HuH-7.5 (cell line): ENCODE measurements around the gene GABBR2.

Experiments used
- DNase-seq: peaks from one replicate; pipeline ENCODE4 v3.0.0; 2011; ENCODE audit warnings: low spot score

The GABBR2 gene

DNA sequence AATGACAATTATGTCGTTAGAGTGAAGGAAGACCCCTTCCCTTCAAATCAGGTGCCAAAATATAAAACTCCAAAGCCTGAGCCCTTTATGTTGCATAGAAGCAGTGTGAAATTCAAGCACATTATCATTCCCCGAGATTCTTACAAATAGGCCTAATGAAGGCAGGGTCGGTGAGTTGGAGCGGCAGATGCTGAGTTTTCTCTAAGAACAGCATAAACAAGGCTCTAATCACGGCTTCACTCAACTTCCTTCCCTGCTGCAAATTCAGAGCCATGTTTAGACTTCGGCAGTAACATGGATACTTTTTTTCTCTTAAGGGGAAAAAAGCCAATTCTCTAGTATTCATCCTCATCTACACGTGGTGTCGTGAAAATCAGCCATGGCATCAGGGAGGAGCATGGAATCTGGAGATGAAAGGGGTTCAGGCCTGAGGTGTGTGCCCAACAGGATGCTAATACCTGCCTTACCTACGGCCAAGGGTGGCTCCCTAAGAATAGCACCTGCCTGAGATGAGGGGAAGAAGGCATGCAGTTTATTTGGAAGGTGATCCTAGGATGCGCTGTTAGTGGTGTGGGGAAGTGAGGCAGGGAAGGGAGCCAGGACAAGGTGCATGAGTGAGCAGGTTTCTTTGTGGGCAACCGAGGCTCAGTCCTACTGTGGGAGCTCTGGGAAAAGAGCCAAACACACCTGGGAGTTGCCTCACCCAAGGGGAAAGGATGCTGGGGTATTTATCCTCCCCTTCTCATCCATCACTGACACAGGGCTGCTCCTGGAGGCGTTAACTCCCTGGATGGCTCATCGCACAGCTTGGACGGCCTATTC lies 306.5 kb downstream of the GABBR2 start:
- no peak for DNase-seq

- no peak for DNase-seq
These were observed 307.4 kb downstream of the GABBR2 start for GRCh38 chr9:98401140-98402018.

DNA sequence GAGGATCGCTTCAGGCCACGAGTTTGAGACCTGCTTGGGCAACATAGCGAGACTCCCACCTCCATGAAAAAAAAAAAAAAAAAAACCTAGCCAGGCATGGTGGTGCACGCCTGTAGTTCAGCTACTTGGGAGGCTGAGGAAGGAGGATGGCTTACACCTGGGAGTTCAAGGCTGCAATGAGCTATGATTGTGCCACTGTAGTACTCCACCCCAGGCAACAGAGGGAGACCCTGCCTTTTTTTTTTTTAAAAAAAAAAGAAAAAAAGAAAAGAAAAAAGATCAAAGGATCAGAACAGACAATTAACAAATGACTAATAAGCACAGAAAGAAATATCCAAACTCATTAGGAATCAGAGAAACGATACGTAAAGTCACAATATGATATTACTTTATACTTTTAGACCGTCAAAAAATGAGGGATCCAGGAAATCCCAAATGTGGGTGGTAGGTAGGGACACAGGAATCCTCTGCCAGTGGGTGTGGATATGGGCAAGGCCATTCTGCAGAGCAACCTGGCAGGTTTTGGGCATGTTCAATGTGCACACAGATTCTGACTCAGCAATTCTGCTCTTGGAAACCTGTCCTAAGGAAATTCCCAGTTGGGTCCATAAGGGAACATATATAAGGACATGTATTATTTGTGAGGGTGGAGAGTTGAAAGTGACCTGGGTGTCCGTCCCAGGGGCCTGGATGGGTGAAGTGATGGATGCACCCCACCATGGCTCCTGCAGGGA lies 308.6 kb downstream of the GABBR2 start:
- no peak for DNase-seq

GRCh38 chr9:98396656-98397055 lies 312.1 kb downstream of the GABBR2 start:
- no peak for DNase-seq

- DNase-seq: no peak
These were observed 312.5 kb downstream of the GABBR2 start for GRCh38 chr9:98396236-98396635.

- DNase-seq: no peak
These were observed 316.9 kb downstream of the GABBR2 start for GRCh38 chr9:98391867-98392266.

DNA sequence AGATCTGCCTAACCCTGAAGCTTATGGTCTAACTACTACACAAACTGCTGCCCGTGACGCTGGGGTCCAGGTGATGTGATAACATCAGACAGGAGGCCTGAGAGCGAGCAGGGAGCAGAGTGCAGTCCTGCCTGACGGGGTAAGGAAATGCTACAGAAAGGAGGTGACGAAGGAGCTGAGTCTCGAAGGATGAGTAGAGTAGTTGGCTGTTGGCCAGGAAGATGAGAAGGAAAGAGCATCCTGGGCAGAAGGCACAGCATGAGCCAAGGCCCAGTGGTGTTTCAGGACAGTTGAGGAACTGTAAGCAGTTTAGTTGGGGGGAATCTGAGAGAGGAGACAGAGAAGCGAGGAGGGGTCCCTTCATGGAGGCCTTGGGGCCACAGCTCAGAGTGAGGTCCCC lies 317.3 kb downstream of the GABBR2 start:
- no peak for DNase-seq

GRCh38 chr9:98385751-98386150 lies 323.0 kb downstream of the GABBR2 start:
- no peak for DNase-seq

- DNase-seq: no peak
These were observed 325.0 kb downstream of the GABBR2 start for GRCh38 chr9:98383758-98384157.

DNA sequence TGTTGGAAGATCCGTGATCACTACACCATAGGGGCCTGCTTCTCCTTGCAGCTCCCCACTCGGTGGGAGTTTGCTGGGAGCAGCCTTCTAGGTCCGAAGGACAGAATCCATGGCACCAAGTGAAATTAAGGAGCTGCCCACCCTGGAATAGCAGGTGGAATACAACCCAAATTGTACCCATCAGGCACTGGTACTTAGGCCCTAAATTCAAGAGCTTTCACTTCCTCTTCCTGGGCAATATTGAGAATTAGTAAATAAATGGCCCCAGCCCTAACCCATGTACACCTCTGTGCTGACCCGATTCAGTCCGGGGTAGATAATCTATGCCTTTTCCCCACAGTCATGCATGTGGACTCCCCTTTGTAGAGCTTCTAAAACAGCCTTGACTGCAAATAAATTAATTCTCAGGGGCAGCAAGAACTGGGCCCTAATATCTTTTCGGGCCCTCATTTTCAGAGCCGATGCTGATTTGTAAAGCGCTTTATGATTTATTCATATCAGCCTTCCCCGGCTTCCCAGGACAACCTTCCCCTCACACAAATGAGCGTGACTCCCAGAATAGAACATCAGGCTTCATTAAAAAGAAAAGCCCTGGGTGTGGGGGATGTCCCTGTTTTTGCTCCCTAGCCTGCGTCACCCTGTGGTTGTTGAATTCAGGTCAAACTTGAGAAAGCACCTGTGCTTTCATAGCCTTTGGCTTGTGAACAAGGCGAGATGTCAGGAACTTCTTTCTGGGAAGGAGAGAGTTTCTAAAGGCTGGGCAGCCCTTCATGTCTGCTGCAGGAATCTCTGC lies 327.2 kb downstream of the GABBR2 start:
- no peak for DNase-seq

GRCh38 chr9:98380065-98380681 lies 328.6 kb downstream of the GABBR2 start:
- no peak for DNase-seq

DNA sequence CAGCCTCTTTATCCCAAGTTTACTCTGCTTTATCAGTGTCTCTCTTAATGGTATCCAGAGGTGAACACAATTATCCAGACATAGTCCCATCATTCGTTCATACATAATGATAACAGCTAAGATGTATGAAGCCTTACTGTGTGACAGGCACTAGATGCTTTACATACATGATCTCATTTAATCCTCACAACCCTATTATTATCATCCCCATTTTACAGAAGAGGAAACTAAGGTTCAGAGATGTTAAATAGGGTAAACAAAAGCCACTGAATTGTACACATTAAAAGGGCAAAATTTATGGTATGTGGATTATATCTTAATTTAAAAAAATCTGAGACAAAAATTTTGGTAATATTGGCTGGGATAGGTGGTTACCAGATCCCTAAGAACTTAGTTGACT lies 329.2 kb downstream of the GABBR2 start:
- no peak for DNase-seq

GRCh38 chr9:98378794-98379193 lies 329.9 kb downstream of the GABBR2 start:
- DNase-seq: no peak

DNA sequence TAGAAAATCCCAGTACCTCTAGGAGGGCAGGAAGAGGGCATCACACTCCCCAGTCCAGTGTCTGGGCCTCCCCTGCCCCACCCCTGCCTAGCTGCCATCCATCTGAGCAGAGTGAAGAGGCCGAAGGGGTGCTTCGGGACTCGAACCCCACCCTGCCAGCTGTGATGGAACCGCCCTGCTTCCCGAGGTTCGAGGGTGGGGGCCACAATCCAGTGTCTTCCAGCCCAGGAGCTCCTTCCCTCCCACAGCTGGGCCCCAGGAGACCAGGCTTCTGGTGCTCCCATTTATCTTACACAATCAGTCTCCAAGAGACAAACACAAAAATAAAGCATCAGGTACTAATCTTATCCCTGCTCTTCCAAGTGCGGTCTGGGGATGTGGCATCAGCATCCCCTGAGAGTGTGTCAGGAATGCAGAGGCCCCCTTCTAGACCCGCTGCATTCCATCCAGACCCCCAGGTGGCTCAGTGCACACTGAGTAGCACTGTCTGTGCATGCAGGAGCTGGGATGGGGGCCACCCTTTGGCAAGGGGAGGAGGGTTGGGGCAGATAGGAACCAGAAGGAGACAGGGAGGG lies 330.4 kb downstream of the GABBR2 start:
- DNase-seq: no peak

DNA sequence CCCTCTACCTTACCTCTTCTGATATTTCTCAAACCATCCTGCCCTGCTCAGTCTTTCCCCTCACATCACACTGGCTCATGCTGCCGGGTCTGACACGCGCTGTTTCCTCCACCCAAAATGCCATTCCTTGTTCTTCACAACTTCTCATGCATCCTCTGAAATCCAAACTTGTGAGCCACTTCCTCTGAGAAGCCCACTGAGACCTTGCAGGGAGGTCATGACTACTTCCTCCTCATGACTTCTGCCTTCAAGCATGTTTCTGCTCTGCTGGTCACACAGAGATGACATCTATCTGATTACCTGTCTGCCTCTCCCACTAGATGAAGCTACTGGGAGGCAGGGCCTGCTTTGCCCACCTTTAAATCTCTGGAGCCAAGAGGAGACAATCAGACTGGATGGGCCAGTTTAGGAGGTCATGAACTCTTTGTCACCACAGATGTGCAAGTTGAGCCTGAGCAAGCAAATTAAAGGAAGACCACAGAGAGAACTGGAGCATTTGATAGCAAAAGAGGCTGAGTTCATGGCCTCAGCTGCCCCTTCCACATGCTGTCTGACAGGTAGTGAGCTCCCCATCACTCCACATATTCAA lies 333.5 kb downstream of the GABBR2 start:
- no peak for DNase-seq

DNA sequence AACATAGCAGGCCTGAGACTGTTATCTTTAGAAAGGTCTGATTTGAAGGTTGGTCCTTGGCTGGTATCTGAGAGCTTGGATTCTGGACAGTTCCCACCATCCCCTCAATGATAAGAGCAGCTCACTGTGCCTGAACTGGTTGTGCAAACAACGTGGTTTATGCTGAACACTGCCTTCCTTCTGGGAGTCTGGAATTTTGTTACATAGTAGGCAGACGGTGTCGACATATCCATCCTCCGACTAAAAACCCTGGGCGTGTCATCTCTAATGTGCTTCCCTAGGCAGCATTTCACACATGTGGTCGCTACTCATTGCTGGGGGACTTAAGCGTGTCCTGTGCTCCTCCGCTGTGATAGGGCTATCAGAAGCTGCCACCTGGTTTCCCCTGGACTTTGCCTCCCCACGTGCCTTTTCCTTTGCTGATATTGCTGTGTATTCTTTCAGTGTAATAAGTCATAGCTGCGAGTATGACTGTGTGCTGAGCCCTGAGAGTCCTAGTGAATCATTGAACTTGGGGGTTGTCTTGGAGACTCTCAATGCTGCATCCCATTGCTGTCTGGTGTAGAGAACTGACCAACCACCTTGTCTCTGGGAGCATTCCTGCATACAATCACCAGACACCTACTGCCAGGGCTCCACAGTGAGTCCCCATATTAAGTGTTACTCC lies 334.2 kb downstream of the GABBR2 start:
- DNase-seq: peak; percentile 37

DNA sequence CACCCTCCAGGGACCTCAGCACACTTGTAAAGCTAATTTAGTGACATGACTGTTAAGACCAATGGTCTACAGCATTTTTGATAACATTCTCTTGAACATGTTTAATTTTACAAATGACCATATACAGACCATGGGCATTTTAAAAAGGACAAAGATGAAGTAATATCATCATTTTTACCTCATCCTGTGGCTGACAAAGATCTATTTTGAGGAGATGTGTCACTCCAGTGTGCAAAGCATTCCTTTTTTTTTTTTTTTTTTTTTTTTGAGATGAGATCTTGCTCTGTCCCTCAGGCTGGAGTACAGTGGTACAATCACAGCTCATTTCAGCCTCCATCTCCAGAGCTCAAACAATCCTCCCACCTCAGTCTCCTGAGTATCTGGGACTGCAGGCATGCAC lies 335.1 kb downstream of the GABBR2 start:
- no peak for DNase-seq

DNA sequence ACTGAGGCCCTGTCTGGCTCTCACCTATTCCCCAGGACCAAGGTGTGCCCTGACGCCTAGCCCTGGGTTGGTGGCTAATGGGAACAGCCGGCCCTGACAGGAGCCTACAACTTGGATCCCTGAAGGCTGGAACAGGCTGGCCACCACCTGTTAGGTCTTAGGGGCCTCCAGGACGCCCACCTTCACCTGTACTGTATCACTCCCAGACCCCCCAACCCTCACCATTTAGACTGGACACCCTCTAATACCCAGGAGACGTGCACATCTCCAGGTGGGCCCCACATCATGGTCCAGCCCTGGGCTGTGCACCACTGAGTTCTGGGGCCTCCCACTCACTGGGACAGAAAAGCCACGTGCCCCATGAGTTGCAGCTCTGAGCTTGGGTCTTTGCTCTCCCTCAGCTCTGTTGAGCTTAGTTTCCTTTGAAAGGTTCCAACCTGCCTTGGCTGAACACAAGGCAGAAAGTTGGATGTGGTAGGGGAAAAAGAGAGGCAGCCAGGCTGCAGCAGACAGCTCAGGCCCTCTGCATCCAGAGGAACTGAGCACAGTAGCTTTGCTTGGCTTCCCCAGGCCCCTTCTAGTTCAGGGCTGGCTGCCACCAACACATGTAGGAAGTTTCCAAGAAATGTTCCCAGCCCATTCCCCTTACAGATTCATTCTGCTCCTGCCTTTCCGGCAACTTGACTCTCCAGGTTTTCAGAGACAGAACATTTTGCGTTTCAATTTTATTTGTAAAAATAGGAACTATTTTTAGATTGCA lies 336.5 kb downstream of the GABBR2 start:
- DNase-seq: no peak

DNA sequence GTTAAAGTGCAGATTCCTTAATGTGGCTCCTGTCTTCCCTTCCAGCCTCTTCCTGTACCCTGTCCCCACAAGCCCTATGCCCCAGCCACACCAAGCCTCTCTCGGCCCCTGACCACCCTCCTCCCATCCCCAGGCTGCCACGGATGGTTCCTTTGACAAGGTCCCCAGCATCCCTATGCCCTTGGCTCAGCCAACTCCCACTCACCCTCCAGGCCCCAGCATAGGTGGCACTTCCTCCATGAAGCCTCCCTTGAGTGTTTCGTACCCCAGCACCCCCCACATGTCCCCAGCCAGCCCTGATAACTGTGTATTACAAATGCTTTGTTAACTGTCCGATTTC lies 337.8 kb downstream of the GABBR2 start:
- no peak for DNase-seq
